ENCODE data around the gene OR2H1.

Gene OR2H1

DNA sequence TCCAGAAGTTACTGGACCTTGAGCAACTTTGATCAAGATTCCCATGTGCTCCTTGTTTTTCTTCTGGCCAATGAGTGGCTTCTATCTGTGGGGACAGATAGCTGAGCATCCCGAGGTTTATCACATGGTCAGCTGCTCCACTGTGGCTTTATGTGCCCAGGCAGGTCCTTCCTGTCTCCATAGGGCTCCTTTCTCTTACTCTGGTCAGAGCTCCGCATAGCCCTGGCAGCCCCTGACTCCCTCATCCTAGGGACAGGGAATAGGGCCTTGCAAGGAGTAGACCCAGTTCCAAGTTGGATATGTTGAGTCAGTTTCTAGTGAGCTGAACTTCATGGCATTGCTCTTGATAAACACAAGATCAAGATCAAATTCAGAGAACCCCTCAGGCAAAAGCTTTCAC lies 37.2 kb downstream of the OR2H1 start:
- ATAC-seq (no peak), DNase-seq (no peak)
- H3K27me3 Mint-ChIP-seq = peaks cover 28% of the 10 kb centered on the region
- H3K4me3 Mint-ChIP-seq = no peak overlapping the region
- no peak overlapping the region for H3K27ac Mint-ChIP-seq
- no peaks in the 10 kb centered on the region for H3K4me1 Mint-ChIP-seq
- H3K9me3 Mint-ChIP-seq = no peaks in the 10 kb centered on the region

DNA sequence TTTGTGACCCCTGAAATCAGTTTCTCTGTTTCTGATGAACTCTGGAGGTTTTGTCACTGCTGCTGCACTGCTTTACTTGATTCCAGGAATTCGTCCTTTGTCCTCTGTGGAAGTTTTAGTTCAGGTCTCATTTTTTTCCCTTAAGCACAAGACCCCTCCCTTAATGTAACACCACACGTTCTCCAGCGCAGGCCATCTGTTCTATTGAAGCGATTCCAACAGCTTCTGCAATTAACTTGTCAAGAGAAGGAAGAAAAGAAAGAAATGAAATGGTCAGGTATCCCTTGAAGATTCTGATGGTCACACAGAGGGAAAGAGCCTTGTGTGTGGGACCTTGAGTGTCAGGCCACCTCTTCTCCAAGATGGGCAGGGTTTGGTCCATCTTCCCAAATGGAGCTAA lies 38.6 kb downstream of the OR2H1 start:
- ATAC-seq (no peak), DNase-seq (no peak)
- Mint-ChIP-seq H3K27ac (peak overlapping the region in 1 of 2 donors; percentile 13), H3K9me3 (no peaks in the 10 kb centered on the region), H3K4me1 (no peaks in the 10 kb centered on the region), H3K4me3 (no peak overlapping the region), H3K27me3 (peaks cover 33% of the 10 kb centered on the region)

DNA sequence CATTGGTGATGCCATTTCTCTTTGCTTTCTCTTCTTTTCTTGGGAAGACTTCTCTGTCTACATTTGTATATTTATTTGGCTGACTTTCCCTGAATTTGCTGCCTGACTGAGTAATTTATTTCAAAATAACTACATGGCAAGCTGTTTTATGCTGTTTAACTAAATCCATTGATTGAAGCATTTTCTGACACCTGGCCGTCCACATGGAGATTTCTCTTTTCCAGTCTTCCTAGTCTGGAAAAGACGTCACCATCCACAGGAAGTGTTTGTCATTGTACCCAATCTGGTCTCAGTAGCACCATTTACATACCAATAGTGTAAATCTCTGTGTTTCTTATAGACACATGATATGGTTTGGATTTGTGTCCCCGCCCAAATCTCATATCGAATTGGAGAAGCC lies 40.0 kb downstream of the OR2H1 start:
- H3K4me3 Mint-ChIP-seq = no peak overlapping the region
- DNase-seq = no peak
- no peak for ATAC-seq
- no peaks in the 10 kb centered on the region for H3K4me1 Mint-ChIP-seq
- H3K27ac Mint-ChIP-seq = no peak overlapping the region
- H3K9me3 Mint-ChIP-seq = no peaks in the 10 kb centered on the region
- peaks cover 36% of the 10 kb centered on the region for H3K27me3 Mint-ChIP-seq

DNA sequence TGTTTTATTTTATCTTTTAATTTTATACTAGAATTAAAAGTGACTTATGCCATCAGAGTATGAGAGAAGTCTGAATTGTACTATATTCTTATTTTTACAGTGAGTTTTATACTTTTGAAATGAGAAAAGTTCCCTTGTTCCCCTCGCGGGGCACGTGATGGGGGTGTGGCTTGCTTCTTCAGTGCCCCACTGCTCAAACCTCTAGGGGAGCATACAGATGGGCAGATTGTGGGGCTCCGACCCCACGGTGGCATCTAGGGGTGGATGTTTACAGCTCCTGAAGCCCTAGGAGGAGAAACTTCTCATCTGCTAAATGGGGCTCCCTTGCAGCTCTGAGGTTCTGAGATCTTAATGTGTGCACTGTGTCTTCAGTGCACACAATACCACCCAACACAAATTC lies 42.7 kb downstream of the OR2H1 start:
- H3K9me3 Mint-ChIP-seq = no peaks in the 10 kb centered on the region
- no peak for ATAC-seq

DNA sequence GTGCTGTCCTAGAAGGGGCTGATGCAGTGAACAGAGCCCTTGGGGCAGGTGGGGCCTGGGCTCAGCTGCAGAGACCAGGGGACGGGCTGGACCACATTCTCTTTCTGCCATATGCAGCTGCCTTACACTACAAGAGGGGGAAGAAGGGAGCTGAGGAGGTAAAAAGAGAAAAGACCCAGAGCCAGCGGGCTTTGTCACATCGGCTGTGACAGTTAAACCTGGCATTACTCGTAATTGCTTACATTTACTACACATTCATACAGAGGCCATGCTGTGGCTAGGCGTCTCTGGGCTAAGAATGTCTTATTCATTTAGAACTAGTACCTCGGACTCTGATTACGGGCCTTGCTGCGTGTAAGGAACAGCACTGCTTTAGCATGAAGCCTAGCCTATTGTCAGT lies 43.6 kb downstream of the OR2H1 start:
- no peaks in the 10 kb centered on the region for H3K4me1 Mint-ChIP-seq
- H3K27me3 Mint-ChIP-seq = peaks cover 42% of the 10 kb centered on the region
- no peak overlapping the region for H3K4me3 Mint-ChIP-seq
- DNase-seq (no peak), ATAC-seq (no peak)
- no peak overlapping the region for H3K27ac Mint-ChIP-seq
- H3K9me3 Mint-ChIP-seq = no peaks in the 10 kb centered on the region

More for the DNA sequence above, 42.7 kb downstream of the OR2H1 start:
- Mint-ChIP-seq H3K27ac (no peak overlapping the region), H3K4me1 (no peaks in the 10 kb centered on the region), H3K4me3 (no peak overlapping the region), H3K27me3 (peaks cover 47% of the 10 kb centered on the region)
- DNase-seq = no peak

DNA sequence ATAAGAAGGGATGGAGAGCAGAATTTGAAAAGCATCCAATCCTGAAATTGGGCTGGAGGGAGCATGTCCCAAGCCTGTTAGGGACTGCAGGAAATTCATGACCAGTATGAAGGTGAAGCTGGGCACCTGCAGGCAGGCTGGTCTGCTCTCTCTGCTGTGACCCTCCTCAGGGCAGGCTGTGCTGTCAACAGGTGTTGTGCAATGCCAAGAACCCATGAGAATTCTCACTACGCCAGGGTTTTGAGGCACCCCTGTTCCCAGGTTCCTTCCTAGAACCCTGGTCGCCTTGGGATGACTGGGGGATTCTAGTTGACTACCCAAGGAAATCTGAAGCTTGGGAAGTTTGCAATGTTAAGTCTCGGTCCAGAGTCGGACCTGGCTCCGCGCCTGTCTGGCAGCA lies 44.2 kb downstream of the OR2H1 start:
- no peak overlapping the region for H3K4me3 Mint-ChIP-seq
- no peaks in the 10 kb centered on the region for H3K9me3 Mint-ChIP-seq
- no peak for DNase-seq
- ATAC-seq = no peak
- H3K4me1 Mint-ChIP-seq = no peaks in the 10 kb centered on the region
- peaks cover 39% of the 10 kb centered on the region for H3K27me3 Mint-ChIP-seq
- no peak overlapping the region for H3K27ac Mint-ChIP-seq

DNA sequence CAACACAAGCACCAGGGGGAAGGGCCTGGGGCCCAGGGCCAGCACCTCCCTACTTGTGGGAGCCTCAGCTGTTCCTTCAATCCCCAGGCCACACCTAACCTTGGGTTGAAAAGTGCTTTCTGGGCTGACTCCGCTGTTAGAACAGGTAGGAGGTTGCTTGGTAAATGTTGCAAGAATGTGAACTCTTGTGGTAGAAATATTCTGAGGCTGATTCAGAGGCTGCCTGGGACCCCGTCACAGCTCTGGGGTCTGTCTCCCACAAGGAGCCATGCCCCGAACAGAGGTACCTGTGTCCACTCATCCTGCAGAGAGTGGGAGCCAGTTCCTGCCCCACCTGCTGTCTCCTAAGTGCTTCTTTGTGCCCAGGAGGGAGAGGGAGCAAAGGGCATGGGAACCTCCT lies 45.2 kb downstream of the OR2H1 start:
- Mint-ChIP-seq H3K9me3 (no peaks in the 10 kb centered on the region), H3K27me3 (peaks cover 31% of the 10 kb centered on the region), H3K4me1 (no peaks in the 10 kb centered on the region), H3K27ac (no peak overlapping the region), H3K4me3 (no peak overlapping the region)
- DNase-seq (no peak), ATAC-seq (no peak)

DNA sequence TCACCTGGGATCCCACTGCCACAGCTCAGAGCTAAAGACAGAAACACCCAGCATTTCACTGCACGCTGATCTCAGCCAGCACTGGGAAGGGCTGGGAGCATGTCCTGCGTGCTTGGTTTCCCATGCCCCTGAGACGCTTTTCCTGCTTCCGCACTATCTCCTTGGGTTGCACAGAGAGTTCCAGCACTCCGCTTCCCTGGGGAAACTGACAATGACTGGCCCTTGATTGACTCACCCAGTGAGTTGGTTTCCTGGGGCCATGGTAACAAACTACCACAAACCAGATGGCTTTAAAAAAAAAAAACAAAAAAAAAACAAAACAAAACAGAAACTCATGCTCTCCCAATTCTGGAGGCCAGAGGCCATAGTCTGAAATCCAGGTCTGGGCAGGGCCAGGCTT lies 45.6 kb downstream of the OR2H1 start:
- ATAC-seq = no peak
- no peak for DNase-seq
- H3K27ac Mint-ChIP-seq = no peak overlapping the region
- H3K9me3 Mint-ChIP-seq = no peaks in the 10 kb centered on the region
- peaks cover 27% of the 10 kb centered on the region for H3K27me3 Mint-ChIP-seq
- H3K4me3 Mint-ChIP-seq = no peak overlapping the region
- H3K4me1 Mint-ChIP-seq = no peaks in the 10 kb centered on the region

DNA sequence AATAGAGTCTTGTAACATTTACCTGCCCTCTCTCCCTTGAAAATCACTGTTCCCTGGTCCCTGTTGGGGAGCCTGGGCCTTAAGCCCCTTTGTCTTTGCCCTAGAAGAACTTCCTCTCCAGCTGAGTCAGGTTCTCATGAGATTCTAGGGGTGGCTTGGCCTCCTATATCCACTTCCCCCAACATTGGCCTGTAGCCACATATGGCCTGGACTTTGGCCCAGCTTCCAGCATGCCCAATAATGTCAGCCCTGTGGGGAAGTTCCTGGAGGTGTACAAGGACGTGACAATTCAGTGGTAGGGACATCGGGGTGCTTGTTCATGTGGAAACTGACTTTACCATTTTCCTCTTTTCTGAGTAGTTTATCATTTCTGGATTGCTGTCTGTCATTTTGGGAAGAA lies 48.0 kb downstream of the OR2H1 start:
- H3K4me1 Mint-ChIP-seq = peaks cover 11% of the 10 kb centered on the region
- H3K27ac Mint-ChIP-seq = no peak overlapping the region
- no peak overlapping the region for H3K4me3 Mint-ChIP-seq
- DNase-seq (no peak), ATAC-seq (no peak)
- H3K27me3 Mint-ChIP-seq = peaks cover 25% of the 10 kb centered on the region
- no peaks in the 10 kb centered on the region for H3K9me3 Mint-ChIP-seq

DNA sequence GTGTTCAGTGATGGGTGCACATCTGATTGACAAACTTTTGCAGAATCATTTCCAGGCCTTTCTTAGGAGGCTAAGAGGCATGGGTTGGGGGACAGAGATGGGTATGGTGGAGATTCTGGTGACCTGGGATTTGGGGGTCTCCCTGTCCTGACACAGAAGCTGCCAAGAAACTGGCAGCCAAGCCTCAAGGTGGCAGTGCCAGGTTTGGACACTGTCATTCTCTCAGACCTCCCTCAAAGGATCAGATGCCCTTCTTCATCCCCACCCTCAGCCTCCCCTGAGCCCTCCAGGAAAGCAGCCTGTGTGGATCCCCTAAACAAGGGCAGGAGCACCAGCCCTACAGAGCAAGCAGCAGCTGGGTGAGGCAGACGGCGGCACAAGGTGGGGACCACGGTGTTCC lies 48.9 kb downstream of the OR2H1 start:
- H3K27ac Mint-ChIP-seq = no peak overlapping the region
- no peak overlapping the region for H3K4me3 Mint-ChIP-seq
- peaks cover 27% of the 10 kb centered on the region for H3K27me3 Mint-ChIP-seq
- H3K4me1 Mint-ChIP-seq = peaks cover 13% of the 10 kb centered on the region
- DNase-seq (no peak), ATAC-seq (no peak)
- no peaks in the 10 kb centered on the region for H3K9me3 Mint-ChIP-seq

DNA sequence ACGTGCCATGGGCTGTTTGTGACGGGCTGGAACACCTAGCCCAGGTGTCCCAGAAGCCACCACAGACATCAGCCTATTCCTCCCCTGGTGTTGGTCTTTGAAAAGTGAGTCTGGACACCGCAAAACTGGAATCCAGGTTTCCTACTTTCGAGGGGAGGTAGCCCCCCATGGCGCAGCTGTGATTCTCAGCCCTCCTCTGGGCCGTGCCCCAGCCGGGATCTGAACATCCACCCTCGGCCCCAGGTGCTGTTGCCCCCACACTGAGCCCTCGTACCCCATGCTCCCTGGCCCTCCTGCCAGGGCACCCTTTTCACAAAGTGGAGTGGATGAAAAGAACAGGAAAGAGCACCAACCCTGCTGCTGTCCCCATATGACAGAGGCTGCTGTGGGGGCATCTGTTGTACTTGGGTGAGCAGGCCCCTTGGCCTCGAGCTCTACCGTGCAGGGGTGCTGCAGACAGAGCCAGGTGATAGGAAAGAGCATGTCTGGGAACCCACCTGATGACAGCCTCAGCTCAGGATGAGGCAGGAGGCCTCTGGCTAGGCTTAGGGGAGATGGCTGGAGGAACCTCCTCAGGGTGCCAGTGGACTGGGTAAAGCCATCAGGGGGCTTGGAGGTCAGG lies 49.6 kb downstream of the OR2H1 start:
- ATAC-seq (no peak), DNase-seq (no peak)
- Mint-ChIP-seq H3K9me3 (no peaks in the 10 kb centered on the region), H3K4me3 (no peak overlapping the region), H3K27me3 (peaks cover 30% of the 10 kb centered on the region), H3K4me1 (peaks cover 16% of the 10 kb centered on the region), H3K27ac (no peak overlapping the region)

DNA sequence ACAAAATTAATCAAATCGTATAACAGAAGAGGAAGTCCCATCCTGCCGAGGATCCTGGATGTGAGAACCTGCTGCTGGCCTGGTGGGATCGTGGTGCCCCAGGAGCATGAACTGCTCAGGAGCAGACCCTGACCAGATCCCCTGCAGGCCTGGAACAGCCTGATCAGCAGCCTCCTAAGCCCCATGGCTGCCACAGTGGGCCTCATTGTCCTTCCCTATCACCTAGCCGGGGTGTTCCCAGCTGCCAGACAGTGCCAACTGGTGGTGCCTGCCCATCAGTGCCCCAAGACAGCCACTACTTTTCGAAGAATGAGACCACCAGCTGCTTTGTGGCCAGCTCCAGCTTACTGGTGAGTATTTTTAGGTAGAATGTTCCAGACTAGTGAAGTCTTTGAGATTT lies 50.4 kb downstream of the OR2H1 start:
- Mint-ChIP-seq H3K4me1 (peaks cover 16% of the 10 kb centered on the region), H3K27ac (no peak overlapping the region), H3K9me3 (no peaks in the 10 kb centered on the region), H3K4me3 (no peak overlapping the region), H3K27me3 (peaks cover 30% of the 10 kb centered on the region)
- DNase-seq (no peak), ATAC-seq (no peak)

DNA sequence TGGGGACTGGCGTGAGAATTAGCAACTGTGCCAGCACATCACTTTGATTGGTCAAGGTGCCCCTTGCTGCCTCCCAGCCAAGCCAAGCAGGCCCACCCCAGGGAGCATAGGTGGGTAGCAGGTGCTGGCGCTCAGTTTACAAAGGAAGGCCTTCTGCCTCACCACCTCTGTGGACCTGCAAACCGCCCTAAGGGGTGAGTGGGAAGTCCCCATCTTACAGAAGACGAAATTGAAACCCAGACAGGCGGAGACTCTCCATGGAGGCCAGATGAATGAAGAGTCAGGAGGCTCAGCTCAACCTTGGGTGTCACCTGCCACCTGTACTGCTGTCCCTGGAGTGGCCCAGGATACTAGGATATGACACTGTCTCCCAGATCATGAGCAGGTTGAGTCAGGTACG lies 52.3 kb downstream of the OR2H1 start:
- ATAC-seq (peak; percentile 54), DNase-seq (no peak)
- no peak overlapping the region for H3K27ac Mint-ChIP-seq
- peaks cover 16% of the 10 kb centered on the region for H3K4me1 Mint-ChIP-seq
- no peak overlapping the region for H3K4me3 Mint-ChIP-seq
- no peaks in the 10 kb centered on the region for H3K9me3 Mint-ChIP-seq
- H3K27me3 Mint-ChIP-seq = peaks cover 29% of the 10 kb centered on the region

DNA sequence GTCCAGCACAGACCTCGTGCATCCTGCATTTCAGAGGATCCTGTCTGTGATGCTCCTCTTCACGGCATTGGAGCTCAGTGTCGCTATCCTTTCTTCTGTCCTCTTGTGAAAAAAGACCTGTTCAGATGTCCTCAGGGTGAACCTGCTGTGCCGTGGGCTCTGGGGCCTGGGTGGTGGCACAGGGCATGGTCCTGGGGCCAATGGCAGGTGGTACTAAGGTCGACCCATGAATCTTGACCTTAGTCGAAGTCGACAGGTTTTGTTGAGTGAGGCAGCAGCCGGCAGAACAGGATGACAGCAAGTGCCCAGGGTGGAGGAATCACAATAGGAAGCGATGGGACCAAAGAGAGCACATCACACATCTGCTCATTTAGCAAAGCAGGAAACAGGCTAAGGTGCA lies 52.8 kb downstream of the OR2H1 start:
- H3K9me3 Mint-ChIP-seq = no peaks in the 10 kb centered on the region
- peaks cover 34% of the 10 kb centered on the region for H3K27me3 Mint-ChIP-seq
- no peak overlapping the region for H3K4me3 Mint-ChIP-seq
- peaks cover 16% of the 10 kb centered on the region for H3K4me1 Mint-ChIP-seq
- no peak overlapping the region for H3K27ac Mint-ChIP-seq
- ATAC-seq (no peak), DNase-seq (no peak)

DNA sequence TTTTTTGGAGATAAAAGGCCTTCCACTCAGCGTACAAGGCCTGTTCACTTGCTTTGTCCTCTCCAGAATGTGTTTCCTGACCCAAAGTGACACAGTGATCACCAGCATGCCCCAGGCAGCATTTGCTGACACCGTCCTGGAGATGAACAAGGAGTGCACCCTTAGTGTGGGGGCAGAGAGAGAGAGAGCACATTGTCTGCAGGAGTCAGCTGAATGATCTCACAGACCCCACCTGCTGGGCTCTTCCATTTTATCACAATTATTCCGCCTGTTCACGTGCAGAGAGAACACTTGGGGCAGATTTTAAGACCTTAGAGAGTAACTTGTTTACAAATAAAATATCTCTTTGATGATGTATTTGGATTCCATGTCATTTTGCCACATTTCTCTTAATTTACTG lies 53.2 kb downstream of the OR2H1 start:
- DNase-seq (no peak), ATAC-seq (no peak)
- Mint-ChIP-seq H3K27ac (no peak overlapping the region), H3K9me3 (no peaks in the 10 kb centered on the region), H3K4me3 (no peak overlapping the region), H3K27me3 (peaks cover 37% of the 10 kb centered on the region), H3K4me1 (peaks cover 16% of the 10 kb centered on the region)

DNA sequence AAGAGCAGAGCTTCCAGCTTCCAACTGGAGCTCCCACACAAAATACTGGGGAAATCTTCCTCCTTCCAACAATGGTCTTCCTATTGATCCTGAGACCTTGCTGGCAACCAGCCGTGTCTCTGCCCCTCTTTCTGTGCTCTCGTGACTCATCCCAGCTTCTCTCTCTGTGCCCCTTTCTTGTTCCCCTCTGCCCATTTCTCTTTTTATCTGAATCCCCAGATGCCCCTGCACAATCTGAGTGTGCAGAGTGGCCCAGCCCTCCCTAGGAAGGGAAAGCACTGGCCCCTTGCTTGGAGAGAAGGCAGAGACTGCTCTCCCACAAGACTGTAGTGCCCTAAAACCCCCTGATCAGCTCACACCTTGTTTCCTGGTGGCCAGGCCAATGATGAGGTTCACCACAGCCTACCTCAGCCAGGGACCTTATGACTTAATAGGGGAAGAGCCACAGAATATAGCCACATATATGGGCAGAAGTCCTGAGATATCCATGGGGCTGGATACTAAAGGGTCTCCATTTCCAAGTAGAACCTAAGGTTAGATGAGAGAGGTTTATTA lies 53.9 kb downstream of the OR2H1 start:
- no peaks in the 10 kb centered on the region for H3K9me3 Mint-ChIP-seq
- H3K4me3 Mint-ChIP-seq = no peak overlapping the region
- H3K4me1 Mint-ChIP-seq = peaks cover 18% of the 10 kb centered on the region
- no peak overlapping the region for H3K27ac Mint-ChIP-seq
- H3K27me3 Mint-ChIP-seq = peaks cover 37% of the 10 kb centered on the region
- no peak for DNase-seq
- ATAC-seq = no peak

Data from stimulated activated naive CD8-positive, alpha-beta T cell treated with anti-CD3 and anti-CD28 coated beads, Interleukin-15, amount 100 ng/mL, for 72 hours (primary cell).